ENCODE results near the gene NSDHL. TPM values are rescaled to one million over a fixed set of nuclear protein-coding genes. Genes with fewer than 3 reads are reported as not detected.

The NSDHL gene
- total RNA-seq, 2 experiments from 2014 or later = 13.7 to 20.2 TPM

- intact Hi-C loops (cut with micrococcal nuclease; ENCODE audit: unreplicated experiment) = no loop called here
- Histone ChIP-seq H3K4me2 (ENCODE audit: low read length) (no peak overlapping the region), H3K36me3 (ENCODE audit: insufficient read depth, low read length) (peaks cover 14% of the 10 kb centered on the region; the same call in 1 of the 2 replicates), H3K27ac (ENCODE audit: low read depth, low read length, poor library complexity, severe bottlenecking) (no peak overlapping the region), H4K20me1 (ENCODE audit: insufficient read depth, low read length) (no peaks in the 10 kb centered on the region), H3K4me1 (ENCODE audit: insufficient read depth, low read length, poor library complexity, severe bottlenecking) (no peaks in the 10 kb centered on the region), H3K9me3 (ENCODE audit: low read length) (no peaks in the 10 kb centered on the region), H2AFZ (ENCODE audit: low read length) (no peak overlapping the region), H3K9me2 (ENCODE audit: insufficient read depth, low read length) (no peaks in the 10 kb centered on the region), H3K79me2 (ENCODE audit: insufficient read depth, low read depth, low read length) (no peaks in the 10 kb centered on the region; the same call in 1 of the 2 replicates), H3K4me3 (ENCODE audit: low read depth, low read length, poor library complexity, severe bottlenecking) (no peak overlapping the region)
- BruUV-seq (replicated peaks) = no TSS peak
- CTCF ChIA-PET (ENCODE audit: unreplicated experiment) = no interaction called here
- no peak for DNase-seq (ENCODE audit: low spot score)
- no peak for TF ChIP-seq EZH2phosphoT487 (IDR thresholded peaks at IDR 0.05; ENCODE audit: borderline replicate concordance, low read depth, low read length)
- TF ChIP-seq CTCF (conservative IDR thresholded peaks at IDR 0.05; ENCODE audit: low read length) = no peak
- POLR2A ChIA-PET = no interaction called here
Observed at GRCh38 chrX:152842772-152843338, 12.0 kb downstream of the NSDHL start.

GRCh38 chrX:152843852-152844251 is 13.0 kb downstream of the NSDHL start:
- Histone ChIP-seq H2AFZ (ENCODE audit: low read length) (no peak overlapping the region), H3K27ac (ENCODE audit: low read depth, low read length, poor library complexity, severe bottlenecking) (no peak overlapping the region), H3K4me3 (ENCODE audit: low read depth, low read length, poor library complexity, severe bottlenecking) (no peak overlapping the region), H4K20me1 (ENCODE audit: insufficient read depth, low read length) (no peaks in the 10 kb centered on the region), H3K9me2 (ENCODE audit: insufficient read depth, low read length) (no peaks in the 10 kb centered on the region), H3K36me3 (ENCODE audit: insufficient read depth, low read length) (peaks cover 16% of the 10 kb centered on the region; the same call in 1 of the 2 replicates), H3K4me1 (ENCODE audit: insufficient read depth, low read length, poor library complexity, severe bottlenecking) (no peaks in the 10 kb centered on the region), H3K4me2 (ENCODE audit: low read length) (no peak overlapping the region), H3K79me2 (ENCODE audit: insufficient read depth, low read depth, low read length) (no peaks in the 10 kb centered on the region; the same call in 1 of the 2 replicates), H3K9me3 (ENCODE audit: low read length) (no peaks in the 10 kb centered on the region)
- intact Hi-C loops (cut with micrococcal nuclease; ENCODE audit: unreplicated experiment) = no loop called here
- no peak for DNase-seq (ENCODE audit: low spot score)
- BruUV-seq (replicated peaks) = no TSS peak
- CTCF ChIA-PET (ENCODE audit: unreplicated experiment) = no interaction called here
- TF ChIP-seq EZH2phosphoT487 (IDR thresholded peaks at IDR 0.05; ENCODE audit: borderline replicate concordance, low read depth, low read length) (no peak), CTCF (conservative IDR thresholded peaks at IDR 0.05; ENCODE audit: low read length) (no peak)
- POLR2A ChIA-PET = interaction anchor here (1.4 kb wide), 1 partner anchor 13 kb away, joined by 3 read pairs; the partner anchor contains the start of genes CETN2 and NSDHL

GRCh38 chrX:152844256-152844655 is 13.4 kb downstream of the NSDHL start:
- Histone ChIP-seq H3K79me2 (ENCODE audit: insufficient read depth, low read depth, low read length) (no peaks in the 10 kb centered on the region; the same call in 1 of the 2 replicates), H3K4me2 (ENCODE audit: low read length) (no peak overlapping the region), H3K4me1 (ENCODE audit: insufficient read depth, low read length, poor library complexity, severe bottlenecking) (no peaks in the 10 kb centered on the region), H3K36me3 (ENCODE audit: insufficient read depth, low read length) (peaks cover 16% of the 10 kb centered on the region; the same call in 1 of the 2 replicates), H3K9me2 (ENCODE audit: insufficient read depth, low read length) (no peaks in the 10 kb centered on the region), H2AFZ (ENCODE audit: low read length) (no peak overlapping the region), H4K20me1 (ENCODE audit: insufficient read depth, low read length) (no peaks in the 10 kb centered on the region), H3K9me3 (ENCODE audit: low read length) (no peaks in the 10 kb centered on the region), H3K4me3 (ENCODE audit: low read depth, low read length, poor library complexity, severe bottlenecking) (no peak overlapping the region), H3K27ac (ENCODE audit: low read depth, low read length, poor library complexity, severe bottlenecking) (no peak overlapping the region)
- ChIA-PET POLR2A (interaction anchor here (1.4 kb wide), 1 partner anchor 13 kb away, joined by 3 read pairs; the partner anchor contains the start of genes CETN2 and NSDHL), CTCF (ENCODE audit: unreplicated experiment) (no interaction called here)
- DNase-seq (ENCODE audit: low spot score) = no peak
- TF ChIP-seq CTCF (conservative IDR thresholded peaks at IDR 0.05; ENCODE audit: low read length) (no peak), EZH2phosphoT487 (IDR thresholded peaks at IDR 0.05; ENCODE audit: borderline replicate concordance, low read depth, low read length) (no peak)
- no TSS peak for BruUV-seq (replicated peaks)
- intact Hi-C loops (cut with micrococcal nuclease; ENCODE audit: unreplicated experiment) = no loop called here
